NCI-H1417 (cell line): ENCODE results near the gene VCX.
"Not testable (repeated sequence)": the region's sequence is repeated elsewhere in the genome, so short reads cannot be mapped to it uniquely, and the experiment has no call there.

Experiments
- DNase-seq, 3 experiments: peaks; one replicate each; lab custom pipeline; 2025; lab: John Stamatoyannopoulos, UW

Gene VCX

DNA sequence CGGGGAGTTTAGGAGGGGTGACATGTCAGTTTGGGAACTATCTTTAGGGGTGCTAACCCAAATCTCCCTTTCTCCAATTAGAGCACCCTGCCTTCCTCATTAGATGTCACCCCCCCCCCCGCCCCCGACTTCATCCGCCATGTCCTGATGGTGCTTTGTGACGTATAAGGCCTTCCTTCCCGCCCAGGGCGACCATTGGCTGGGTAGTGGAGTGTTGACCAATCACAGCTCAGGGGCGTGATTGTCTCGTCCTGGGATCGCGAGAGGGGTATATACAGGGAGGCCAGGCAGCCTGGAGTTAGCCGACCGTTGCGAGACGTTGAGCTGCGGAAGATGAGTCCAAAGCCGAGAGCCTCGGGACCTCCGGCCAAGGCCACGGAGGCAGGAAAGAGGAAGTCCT lies at the start of gene VCX:
VCX (plus strand) TSS at position 301 of the 400 bp plus-strand sequence; CDS start at position 334, 33 bp downstream.
- not testable (repeated sequence) for DNase-seq

DNA sequence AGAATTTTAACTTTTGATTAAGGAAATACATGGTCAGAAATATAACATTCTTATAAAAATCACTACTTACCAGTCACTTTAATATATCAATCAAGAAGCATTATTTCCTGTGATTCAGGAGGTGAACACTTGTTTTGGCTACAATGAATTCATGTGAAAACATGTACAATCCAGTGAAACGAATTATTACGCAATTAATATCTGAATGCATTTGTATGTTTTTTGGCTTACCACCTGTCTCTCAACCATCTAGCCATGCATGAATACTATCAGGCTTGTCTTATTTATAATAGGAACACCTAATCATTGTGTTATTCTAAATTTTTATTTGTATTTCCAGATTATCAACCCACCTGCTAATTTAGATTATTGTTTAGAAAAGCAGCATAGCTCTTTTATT lies 44.6 kb upstream of the VCX start:
- no peak for DNase-seq

DNA sequence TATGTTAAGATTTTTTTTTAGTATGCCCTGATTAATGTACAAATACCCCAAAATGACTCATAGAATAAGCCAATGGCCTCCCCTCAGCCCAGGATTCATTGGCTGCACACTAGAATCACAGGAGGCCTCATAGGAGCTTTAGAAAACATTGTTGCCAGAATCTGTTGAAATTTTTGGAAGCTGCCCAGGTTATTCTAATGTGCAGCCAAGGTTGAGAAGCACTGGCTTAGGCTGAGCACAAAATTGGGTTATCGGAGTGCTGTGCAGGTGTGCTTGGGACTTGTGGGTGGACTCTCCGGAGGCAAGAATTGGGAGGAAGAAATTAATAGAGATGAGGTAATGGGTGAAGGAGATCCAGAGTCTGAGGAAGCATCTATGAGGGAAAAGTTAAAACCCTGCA lies 41.3 kb upstream of the VCX start:
- DNase-seq, result no peak

DNA sequence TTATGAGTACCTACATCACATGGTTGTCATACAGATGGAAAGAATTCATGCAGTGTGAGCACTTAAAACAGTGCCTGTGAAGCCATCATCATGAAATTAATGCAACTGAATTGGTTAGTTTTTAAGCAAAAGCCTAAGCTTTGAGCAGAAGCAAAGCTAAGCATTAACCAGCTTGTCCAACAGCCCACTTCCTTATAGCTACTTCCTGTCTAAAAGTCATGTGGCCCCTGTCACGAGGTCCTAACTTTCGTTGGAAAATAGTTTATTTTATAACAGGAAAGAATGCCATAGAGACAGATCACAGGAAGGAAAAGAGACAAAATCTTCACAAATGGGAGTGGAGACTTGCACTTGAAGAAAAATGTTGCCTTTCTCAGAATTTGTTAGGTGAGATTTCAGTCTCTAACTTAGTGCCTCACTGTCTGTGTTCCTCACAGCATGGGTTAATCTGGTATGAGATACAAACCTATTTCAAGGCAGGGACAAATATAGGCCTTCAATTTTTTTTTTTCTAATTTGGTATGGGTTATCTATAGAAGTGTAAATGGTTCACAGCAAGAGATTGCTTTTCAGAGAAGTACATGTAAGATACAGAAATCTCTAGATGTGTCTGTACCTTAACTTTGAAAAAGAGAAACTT lies 27.7 kb upstream of the VCX start:
- DNase-seq, result no peak

DNA sequence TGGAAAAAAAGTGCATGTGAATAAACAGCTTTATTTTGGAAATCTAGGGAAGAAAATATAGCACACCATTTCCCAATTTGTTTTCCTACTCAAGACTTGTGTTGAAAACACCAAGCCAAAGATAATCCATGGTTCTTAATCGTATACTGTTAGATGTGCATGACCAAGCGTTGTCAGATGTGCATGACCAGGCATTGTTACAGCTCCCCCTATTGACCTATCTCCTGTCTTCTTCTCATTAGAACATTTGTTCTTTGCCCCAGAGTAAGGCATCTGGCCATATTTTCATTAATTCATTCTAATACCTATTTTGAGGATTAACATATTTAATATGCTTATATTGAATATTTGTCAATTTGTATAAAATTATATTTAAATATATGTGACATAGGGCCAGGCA lies 14.4 kb upstream of the VCX start:
- DNase-seq, result peak in 1 of 3 experiments; percentile 19

DNA sequence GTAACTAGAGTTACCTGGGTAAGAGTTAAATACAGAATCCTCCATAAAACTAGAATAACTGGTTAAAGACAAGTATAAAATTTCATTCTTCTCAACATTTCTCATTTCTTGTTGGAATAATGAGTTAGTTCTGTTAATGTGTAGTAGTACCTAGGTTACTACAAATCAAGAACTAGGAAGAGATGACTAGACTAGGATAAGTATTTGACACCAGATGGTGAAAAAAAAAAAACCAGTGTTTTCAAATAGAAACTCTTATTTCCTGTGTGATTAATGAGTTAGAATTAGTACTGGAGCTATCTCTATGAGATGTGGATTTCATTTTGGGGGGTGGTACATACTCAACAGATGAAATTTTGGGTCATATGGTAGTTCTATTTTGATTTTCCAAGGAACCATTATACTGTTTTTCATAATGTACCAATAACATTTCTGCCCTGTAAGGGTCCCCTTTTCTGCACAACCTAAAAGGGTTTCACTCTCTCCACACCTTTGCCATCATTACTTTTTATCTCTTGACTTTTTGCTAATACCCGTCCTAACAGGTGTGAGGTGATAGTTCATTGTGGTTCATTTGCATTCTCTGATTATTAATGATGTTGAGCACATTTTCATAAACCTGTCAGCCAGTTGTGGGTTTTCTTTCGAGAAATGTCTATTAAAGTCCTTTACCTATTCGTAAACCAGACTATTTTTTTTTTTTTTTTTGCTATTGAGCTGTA lies 1.7 kb upstream of the VCX start:
- DNase-seq, result no peak

DNA sequence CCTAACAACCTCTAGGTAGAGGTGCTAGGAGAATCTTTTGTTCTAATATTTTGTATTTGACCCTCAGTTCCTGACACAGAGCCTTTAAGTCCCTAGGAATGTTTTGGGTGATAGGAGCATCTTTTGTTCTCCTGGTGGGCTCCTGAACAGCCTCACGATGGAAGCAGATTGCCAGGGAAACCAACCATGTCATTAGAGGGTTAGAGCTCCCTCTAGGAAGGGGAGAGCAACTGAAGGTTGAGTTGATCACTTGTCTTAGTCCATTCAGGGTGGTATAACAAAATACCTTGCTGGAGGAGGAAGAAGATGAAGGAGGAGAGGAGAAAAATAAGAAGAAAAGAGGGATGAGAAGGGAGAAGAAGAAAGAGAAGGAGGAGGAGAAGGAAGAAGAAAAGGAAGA lies 9.2 kb downstream of the VCX start:
- no peak for DNase-seq

DNA sequence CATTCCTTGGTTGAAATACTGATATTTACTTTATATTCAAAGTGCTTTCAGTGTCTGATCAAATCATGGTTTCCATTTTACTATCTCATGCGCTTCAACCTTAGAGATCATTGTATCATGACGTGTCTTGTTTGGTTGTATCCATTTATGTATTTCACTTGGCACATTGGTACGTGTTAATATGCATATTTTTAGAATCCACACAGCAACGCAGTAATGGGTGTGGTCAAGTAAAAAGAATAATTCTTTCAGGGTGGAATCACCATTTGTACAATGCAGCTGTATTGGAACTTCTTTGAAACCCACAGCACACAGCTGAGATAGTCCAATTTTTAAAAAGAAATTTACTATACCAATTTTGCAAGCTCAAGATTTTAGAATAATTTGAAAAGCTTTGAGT lies 29.1 kb downstream of the VCX start:
- DNase-seq, result no peak

DNA sequence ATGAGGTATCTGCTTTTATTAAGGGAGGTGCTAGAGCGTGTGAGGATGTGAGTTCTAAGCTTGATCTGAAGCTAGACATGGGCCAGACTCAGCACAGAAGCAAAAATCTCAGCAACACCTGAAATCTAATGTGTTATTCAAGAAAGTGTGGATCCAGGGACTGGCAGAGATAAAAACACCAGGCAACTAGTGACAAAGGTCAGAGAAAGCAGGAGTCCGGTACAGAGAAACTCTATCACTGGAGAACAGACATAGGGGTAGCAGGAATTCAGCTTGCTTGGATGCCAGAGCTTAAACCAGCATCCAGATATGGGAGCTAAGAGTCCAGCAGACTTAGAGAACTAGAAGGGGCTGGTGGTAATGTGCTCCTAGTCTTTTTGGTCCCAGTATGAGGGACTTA lies 34.0 kb downstream of the VCX start:
- no peak for DNase-seq

DNA sequence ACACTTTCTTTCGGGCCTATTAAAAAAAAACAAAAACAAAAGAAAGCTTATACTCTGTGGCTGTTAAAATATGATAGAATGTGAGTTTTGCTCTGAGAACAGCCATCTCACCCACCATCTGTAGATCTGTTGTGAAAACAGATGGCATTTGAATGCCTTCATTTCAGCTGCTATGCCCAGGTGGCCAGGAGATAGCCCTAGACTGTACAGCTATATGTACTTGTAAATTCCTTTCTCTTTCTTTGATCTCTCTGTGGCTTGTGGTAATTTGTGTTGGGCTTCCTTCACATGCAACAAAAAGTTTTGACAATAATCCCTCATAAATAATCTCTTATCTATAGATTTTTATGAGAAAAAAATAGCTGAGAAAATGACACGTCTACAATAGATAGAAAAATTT lies 46.2 kb downstream of the VCX start:
- DNase-seq, result no peak

DNA sequence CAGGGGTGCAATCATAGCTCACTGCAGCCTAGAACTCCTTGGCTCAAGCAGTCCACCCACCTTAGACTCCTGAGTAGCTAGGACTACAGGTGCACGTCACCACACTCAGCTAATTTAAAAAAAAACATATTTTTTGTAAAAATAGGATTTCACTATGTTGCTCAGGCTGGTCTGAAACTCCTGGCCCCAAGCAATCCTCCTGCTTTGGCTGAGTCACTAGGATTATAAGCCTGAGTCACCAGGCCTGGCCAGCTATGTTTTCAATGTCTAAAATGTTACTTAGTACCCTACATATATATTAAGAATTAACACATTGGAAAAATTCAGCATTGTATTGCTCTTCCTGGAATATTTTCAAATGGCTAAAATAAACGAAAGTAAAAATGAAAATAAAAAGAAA lies 46.7 kb downstream of the VCX start:
- no peak for DNase-seq

DNA sequence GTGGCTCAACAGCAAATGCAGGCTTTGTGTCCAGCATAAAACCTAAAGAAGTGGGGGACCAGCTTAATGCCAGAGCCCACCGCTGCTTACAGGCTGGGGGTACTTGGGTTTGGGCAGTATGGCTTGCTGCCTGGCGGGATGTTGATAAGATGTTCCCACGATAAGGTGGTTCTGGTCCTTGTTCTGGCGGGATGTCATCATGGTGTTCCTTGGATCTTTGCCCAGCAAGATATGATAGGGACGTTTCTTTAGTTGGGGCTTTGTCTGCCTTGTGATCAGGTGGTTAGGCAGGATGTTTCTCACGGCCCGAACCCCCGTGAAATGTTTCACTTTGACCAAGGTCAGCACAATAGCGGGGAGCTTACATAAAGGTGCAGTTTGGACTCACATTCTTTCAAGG lies 49.0 kb downstream of the VCX start:
- DNase-seq, result no peak
